HepG2 (cell line): ENCODE measurements around the gene GPR107.

Experiments used
- MYC ChIP-seq: sonication (generic); formaldehyde crosslinking; IDR thresholded peaks from 2 replicates; pipeline ENCODE4 v1.9.0; 2021; ENCODE audit warnings: missing genetic modification reagents, borderline replicate concordance
- PPARG ChIP-seq: conservative IDR thresholded peaks from 2 replicates; pipeline ENCODE4 v1.6.1; 2016; ENCODE audit warnings: missing biosample characterization, missing genetic modification reagents
- RAD51 ChIP-seq: fragments of 450-650 bp; IDR thresholded peaks from 2 replicates; pipeline ENCODE4 v1.6.1; 2016; ENCODE audit warnings: borderline replicate concordance
- SIN3A ChIP-seq: IDR thresholded peaks from 2 replicates; pipeline ENCODE4 v1.6.1; 2011; ENCODE audit warnings: low read depth, mild to moderate bottlenecking, control low read depth, low read length, borderline replicate concordance
- ZNF260 ChIP-seq: sonication (generic); formaldehyde crosslinking; IDR thresholded peaks from 2 replicates; pipeline ENCODE4 v1.4.0; 2020; ENCODE audit warnings: missing genetic modification reagents, low read depth, mild to moderate bottlenecking, borderline replicate concordance

DNA sequence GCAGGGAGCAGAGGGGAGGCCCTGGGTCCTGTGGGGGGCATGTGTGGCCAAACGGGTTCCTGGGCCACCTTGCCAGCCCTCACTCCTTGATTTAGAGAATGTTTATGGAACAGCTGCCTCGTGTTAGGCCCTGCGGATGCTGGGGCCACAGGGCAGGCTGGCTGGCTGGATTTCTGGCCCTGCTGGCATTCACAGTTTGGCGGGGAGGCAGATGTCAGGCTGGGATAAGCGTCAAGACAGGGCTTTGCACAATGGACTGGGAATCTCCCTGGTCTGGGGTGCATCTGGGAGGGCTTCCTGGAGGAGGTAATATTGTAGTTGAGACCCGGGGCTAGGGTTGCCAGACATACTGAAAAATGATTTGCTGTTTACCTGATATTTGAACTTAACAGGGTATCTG, 132.3 kb downstream of the GPR107 start:
- TF ChIP-seq RAD51 (no peak), ZNF260 (CRISPR knock-in tag) (no peak), SIN3A (no peak), PPARG (no peak), MYC (CRISPR knock-in tag) (no peak)
